H1 (cell line): ENCODE measurements around the gene RASSF3.

Experiments
- CTCF ChIP-seq, 3 experiments: IDR thresholded peaks; 1 replicate in 2 of 3; 2 replicates in 1 of 3; pipeline versions ENCODE4 v1.5.1 to v1.6.1; 2011; ENCODE audit warnings: low read length in 3 of 3, mild to moderate bottlenecking in 3 of 3, inconsistent platforms in 2 of 3, low read depth in 1 of 3, moderate library complexity in 1 of 3; ENCODE audit not compliant: insufficient read depth in 1 of 3; ENCODE audit errors: control extremely low read depth in 1 of 3
- MAFK ChIP-seq: IDR thresholded peaks from 2 replicates; pipeline ENCODE4 v1.6.1; 2012; ENCODE audit warnings: low read depth, mild to moderate bottlenecking, improper control_type of control experiment, low read length
- RBBP5 ChIP-seq: IDR thresholded peaks from 2 replicates; pipeline ENCODE4 v1.7.1; 2012; ENCODE audit warnings: low read depth, mild to moderate bottlenecking, inconsistent platforms, low read length, moderate library complexity, borderline replicate concordance

DNA sequence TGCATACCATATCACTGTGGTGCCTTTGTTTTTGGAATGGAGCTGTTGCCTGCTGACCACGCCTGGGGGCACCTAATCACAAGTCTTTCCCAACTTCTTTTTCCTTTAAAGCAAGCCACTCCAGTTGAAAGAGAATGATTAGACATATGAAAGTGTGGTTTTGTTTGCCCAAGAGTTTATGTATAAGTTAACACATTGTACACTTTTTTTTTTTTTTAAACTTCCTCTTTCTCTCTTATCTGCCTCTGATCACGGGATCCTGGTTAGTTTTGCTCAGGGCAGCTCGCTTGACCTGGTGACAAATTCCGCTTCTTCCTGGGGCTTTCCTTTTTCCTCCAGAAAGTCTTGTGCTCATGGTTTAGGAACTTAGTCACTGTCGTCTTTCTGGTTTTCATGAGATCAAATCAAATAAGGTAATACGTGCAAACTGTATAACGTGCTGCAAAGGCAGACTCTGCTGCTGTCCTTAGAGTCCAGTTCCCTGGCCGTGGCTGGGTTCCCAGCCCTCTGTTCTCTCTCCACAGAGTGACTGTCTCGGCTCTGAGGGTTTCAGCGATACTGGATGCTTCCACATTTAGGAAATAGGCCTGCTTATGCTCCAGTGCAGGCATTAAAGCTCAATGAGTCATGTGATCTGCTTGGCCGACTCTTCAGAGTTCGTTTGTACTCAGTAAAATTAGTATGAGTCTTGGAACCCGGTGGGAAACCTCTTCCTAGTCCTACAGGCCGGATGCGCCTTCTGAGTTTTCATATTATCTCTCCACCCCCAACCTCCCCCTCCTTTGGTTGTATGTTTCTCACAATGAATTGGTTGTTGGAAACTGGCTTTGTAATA lies 15.2 kb downstream of the RASSF3 start:
- TF ChIP-seq MAFK (no peak), RBBP5 (no peak), CTCF (IDR thresholded peaks at IDR 0.05; ENCODE audit: control extremely low read depth in 1 of 3, insufficient read depth in 1 of 3, low read depth in 1 of 3, low read length in 3 of 3) (no peak)
